ENCODE data around the gene GPC6. TPM values are rescaled to one million over a fixed set of nuclear protein-coding genes. Genes with fewer than 3 reads are reported as not detected.

The GPC6 gene
- total RNA-seq, 4 donors from 2014 or later: 6.7 to 67.2 (median 11.1) TPM

GRCh38 chr13:94196413-94196812 lies 969.8 kb downstream of the GPC6 start:
- H3K36me3 ChIP-seq: no peaks in the 10 kb centered on the region
- H3K9me3 ChIP-seq: no peaks in the 10 kb centered on the region
- no peak for DNase-seq
- H3K27ac ChIP-seq: no peak overlapping the region
- intact Hi-C loops (cut with DNase I; ENCODE audit: low total_unique reads): no loop called here
- TF ChIP-seq POLR2A (IDR thresholded peaks at IDR 0.05): no peak
- TF ChIP-seq CTCF (IDR thresholded peaks at IDR 0.05): no peak
- H3K27me3 ChIP-seq: no peaks in the 10 kb centered on the region
- no peak overlapping the region for H3K4me3 ChIP-seq
- no peaks in the 10 kb centered on the region for H3K4me1 ChIP-seq

GRCh38 chr13:94198681-94199080 lies 972.1 kb downstream of the GPC6 start:
- intact Hi-C loops (cut with DNase I; ENCODE audit: low total_unique reads): no loop called here
- H3K36me3 ChIP-seq: no peaks in the 10 kb centered on the region
- no peak for TF ChIP-seq POLR2A (IDR thresholded peaks at IDR 0.05)
- no peak for TF ChIP-seq CTCF (IDR thresholded peaks at IDR 0.05)

GRCh38 chr13:94199135-94199534 lies 972.5 kb downstream of the GPC6 start:
- H3K36me3 ChIP-seq: no peaks in the 10 kb centered on the region
- no peak for DNase-seq
- H3K4me3 ChIP-seq: no peak overlapping the region
- no peaks in the 10 kb centered on the region for H3K27me3 ChIP-seq
- intact Hi-C loops (cut with DNase I; ENCODE audit: low total_unique reads): no loop called here
- no peaks in the 10 kb centered on the region for H3K9me3 ChIP-seq
- H3K4me1 ChIP-seq: no peaks in the 10 kb centered on the region
- no peak overlapping the region for H3K27ac ChIP-seq
- TF ChIP-seq CTCF (IDR thresholded peaks at IDR 0.05) (no peak), POLR2A (IDR thresholded peaks at IDR 0.05) (no peak)

More at GRCh38 chr13:94198681-94199080, 972.1 kb downstream of the GPC6 start:
- H3K27me3 ChIP-seq: no peaks in the 10 kb centered on the region
- no peak overlapping the region for H3K27ac ChIP-seq
- H3K9me3 ChIP-seq: no peaks in the 10 kb centered on the region
- no peaks in the 10 kb centered on the region for H3K4me1 ChIP-seq
- no peak overlapping the region for H3K4me3 ChIP-seq
- DNase-seq: no peak

- Histone ChIP-seq H3K9me3 (no peaks in the 10 kb centered on the region), H3K4me1 (no peaks in the 10 kb centered on the region), H3K36me3 (no peaks in the 10 kb centered on the region), H3K27me3 (no peaks in the 10 kb centered on the region), H3K4me3 (no peak overlapping the region), H3K27ac (no peak overlapping the region)
- intact Hi-C loops (cut with DNase I; ENCODE audit: low total_unique reads): no loop called here
- no peak for TF ChIP-seq CTCF (IDR thresholded peaks at IDR 0.05)
- TF ChIP-seq POLR2A (IDR thresholded peaks at IDR 0.05): no peak
- no peak for DNase-seq
Measured at GRCh38 chr13:94201022-94201421, 974.4 kb downstream of the GPC6 start.

- H3K27me3 ChIP-seq: no peaks in the 10 kb centered on the region
- H3K9me3 ChIP-seq: no peaks in the 10 kb centered on the region
- H3K4me1 ChIP-seq: no peaks in the 10 kb centered on the region
- TF ChIP-seq CTCF (IDR thresholded peaks at IDR 0.05) (no peak), POLR2A (IDR thresholded peaks at IDR 0.05) (no peak)
- no peak for DNase-seq
- H3K36me3 ChIP-seq: no peaks in the 10 kb centered on the region
- intact Hi-C loops (cut with DNase I; ENCODE audit: low total_unique reads): no loop called here
- no peak overlapping the region for H3K4me3 ChIP-seq
- no peak overlapping the region for H3K27ac ChIP-seq
Measured at GRCh38 chr13:94204163-94204562, 977.6 kb downstream of the GPC6 start.

Data from uterus (tissue), 4 donors.